MM.1S (cell line): ENCODE measurements around the gene TMOD1.
"Not testable (repeated sequence)": the region's sequence is repeated elsewhere in the genome, so short reads cannot be mapped to it uniquely, and the experiment has no call there.

Experiments
- CTCF ChIP-seq: fragments of 300-600 bp; sonication (generic); IDR thresholded peaks from 2 replicates; pipeline ENCODE4 v1.5.1; 2016; ENCODE audit warnings: antibody characterized with exemption, low read length, mixed read lengths
- EZH2 ChIP-seq: fragments of 300-600 bp; sonication (generic); optimal IDR thresholded peaks from 2 replicates; pipeline ENCODE3; 2017; ENCODE audit warnings: low read depth, mild to moderate bottlenecking, antibody characterized with exemption, low read length, mixed read lengths
- EZH2phosphoT487 ChIP-seq: fragments of 300-600 bp; sonication (generic); IDR thresholded peaks from 2 replicates; pipeline ENCODE4 v1.6.1; 2018; ENCODE audit warnings: antibody characterized with exemption, low read length

GRCh38 chr9:97456841-97457240 lies 44.6 kb upstream of the TMOD1 start:
- not testable (repeated sequence) for TF ChIP-seq EZH2, CTCF, EZH2phosphoT487
